PC-9 (cell line): ENCODE results near the gene STIMATE.

Source experiments
- CTCF ChIP-seq: fragments of 200-600 bp; sonication (generic); conservative IDR thresholded peaks from 2 replicates; pipeline ENCODE4 v1.6.1; 2017; ENCODE audit warnings: mixed run types, antibody characterized with exemption, mild to moderate bottlenecking, moderate library complexity
- EZH2 ChIP-seq: fragments of 200-600 bp; sonication (generic); IDR thresholded peaks from 2 replicates; pipeline ENCODE4 v1.8.0; 2017; ENCODE audit warnings: antibody characterized with exemption, low read depth

- TF ChIP-seq CTCF (no peak), EZH2 (no peak)
Measured at GRCh38 chr3:52873433-52874159, 23.8 kb downstream of the STIMATE start.
